ENCODE results near the gene KIF21B.

- no peak for TF ChIP-seq CTCF (IDR thresholded peaks at IDR 0.05; ENCODE audit: low read length)
- TF ChIP-seq EZH2 (IDR thresholded peaks at IDR 0.05; ENCODE audit: borderline replicate concordance, low read length), result no peak
These were observed 12.8 kb upstream of the KIF21B start for GRCh38 chr1:201036188-201036842.

All from OCI-LY1 (cell line).